ENCODE results near the gene ZNF12. TPM values are rescaled to one million over a fixed set of nuclear protein-coding genes. Genes with fewer than 3 reads are reported as not detected.

Gene ZNF12
- total RNA-seq, 6 experiments from 2014 or later, result 12.7 to 15.1 (median 13.9) TPM

- Mint-ChIP-seq H3K4me1 (ENCODE audit: low read depth) (no peaks in the 10 kb centered on the region), H3K4me3 (no peak overlapping the region), H3K36me3 (ENCODE audit: low read depth) (peaks cover 31% of the 10 kb centered on the region), H3K27me3 (ENCODE audit: insufficient read depth) (no peaks in the 10 kb centered on the region), H3K9me3 (peaks cover 24% of the 10 kb centered on the region), H3K27ac (no peak overlapping the region)
- DNase-seq, result no peak
- TF ChIP-seq CTCF (IDR thresholded peaks at IDR 0.05), result no peak
Observed at GRCh38 chr7:6649241-6649961, 57.3 kb downstream of the ZNF12 start.

GRCh38 chr7:6648815-6649104, 58.0 kb downstream of the ZNF12 start:
- DNase-seq, result no peak
- Mint-ChIP-seq H3K4me1 (ENCODE audit: low read depth) (no peaks in the 10 kb centered on the region), H3K27me3 (ENCODE audit: insufficient read depth) (no peaks in the 10 kb centered on the region), H3K27ac (no peak overlapping the region), H3K4me3 (no peak overlapping the region), H3K9me3 (peaks cover 24% of the 10 kb centered on the region), H3K36me3 (ENCODE audit: low read depth) (peaks cover 31% of the 10 kb centered on the region)
- no peak for TF ChIP-seq CTCF (IDR thresholded peaks at IDR 0.05)

- no peaks in the 10 kb centered on the region for H3K27me3 Mint-ChIP-seq (ENCODE audit: insufficient read depth)
- H3K36me3 Mint-ChIP-seq (ENCODE audit: low read depth), result peaks cover 31% of the 10 kb centered on the region
- DNase-seq, result no peak
Observed at GRCh38 chr7:6648066-6648814, 58.5 kb downstream of the ZNF12 start.

GRCh38 chr7:6647541-6647940, 59.2 kb downstream of the ZNF12 start:
- no peak for DNase-seq
- Mint-ChIP-seq H3K4me3 (no peak overlapping the region), H3K36me3 (ENCODE audit: low read depth) (peaks cover 31% of the 10 kb centered on the region), H3K27ac (no peak overlapping the region), H3K9me3 (peaks cover 24% of the 10 kb centered on the region), H3K27me3 (ENCODE audit: insufficient read depth) (no peaks in the 10 kb centered on the region), H3K4me1 (ENCODE audit: low read depth) (no peaks in the 10 kb centered on the region)
- no peak for TF ChIP-seq CTCF (IDR thresholded peaks at IDR 0.05)

More at GRCh38 chr7:6648066-6648814, 58.5 kb downstream of the ZNF12 start:
- Mint-ChIP-seq H3K9me3 (peaks cover 24% of the 10 kb centered on the region), H3K4me3 (no peak overlapping the region), H3K27ac (no peak overlapping the region), H3K4me1 (ENCODE audit: low read depth) (no peaks in the 10 kb centered on the region)
- TF ChIP-seq CTCF (IDR thresholded peaks at IDR 0.05), result no peak; the same call in 1 of the 2 replicates

GRCh38 chr7:6647080-6647479, 59.7 kb downstream of the ZNF12 start:
- Mint-ChIP-seq H3K36me3 (ENCODE audit: low read depth) (peaks cover 30% of the 10 kb centered on the region), H3K9me3 (peaks cover 22% of the 10 kb centered on the region)

More at GRCh38 chr7:6647080-6647479, 59.7 kb downstream of the ZNF12 start:
- no peak for TF ChIP-seq CTCF (IDR thresholded peaks at IDR 0.05)
- no peak overlapping the region for H3K27ac Mint-ChIP-seq
- DNase-seq, result no peak
- H3K4me3 Mint-ChIP-seq, result no peak overlapping the region
- H3K4me1 Mint-ChIP-seq (ENCODE audit: low read depth), result no peaks in the 10 kb centered on the region
- no peaks in the 10 kb centered on the region for H3K27me3 Mint-ChIP-seq (ENCODE audit: insufficient read depth)
